ENCODE results near the gene RDH13.
A peak's percentile ranks its signal among the peaks of the same experiment; 100 is the strongest.
"Not testable (repeated sequence)": the region's sequence is repeated elsewhere in the genome, so short reads cannot be mapped to it uniquely, and the experiment has no call there.

Gene RDH13, protein sequence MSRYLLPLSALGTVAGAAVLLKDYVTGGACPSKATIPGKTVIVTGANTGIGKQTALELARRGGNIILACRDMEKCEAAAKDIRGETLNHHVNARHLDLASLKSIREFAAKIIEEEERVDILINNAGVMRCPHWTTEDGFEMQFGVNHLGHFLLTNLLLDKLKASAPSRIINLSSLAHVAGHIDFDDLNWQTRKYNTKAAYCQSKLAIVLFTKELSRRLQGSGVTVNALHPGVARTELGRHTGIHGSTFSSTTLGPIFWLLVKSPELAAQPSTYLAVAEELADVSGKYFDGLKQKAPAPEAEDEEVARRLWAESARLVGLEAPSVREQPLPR

DNA sequence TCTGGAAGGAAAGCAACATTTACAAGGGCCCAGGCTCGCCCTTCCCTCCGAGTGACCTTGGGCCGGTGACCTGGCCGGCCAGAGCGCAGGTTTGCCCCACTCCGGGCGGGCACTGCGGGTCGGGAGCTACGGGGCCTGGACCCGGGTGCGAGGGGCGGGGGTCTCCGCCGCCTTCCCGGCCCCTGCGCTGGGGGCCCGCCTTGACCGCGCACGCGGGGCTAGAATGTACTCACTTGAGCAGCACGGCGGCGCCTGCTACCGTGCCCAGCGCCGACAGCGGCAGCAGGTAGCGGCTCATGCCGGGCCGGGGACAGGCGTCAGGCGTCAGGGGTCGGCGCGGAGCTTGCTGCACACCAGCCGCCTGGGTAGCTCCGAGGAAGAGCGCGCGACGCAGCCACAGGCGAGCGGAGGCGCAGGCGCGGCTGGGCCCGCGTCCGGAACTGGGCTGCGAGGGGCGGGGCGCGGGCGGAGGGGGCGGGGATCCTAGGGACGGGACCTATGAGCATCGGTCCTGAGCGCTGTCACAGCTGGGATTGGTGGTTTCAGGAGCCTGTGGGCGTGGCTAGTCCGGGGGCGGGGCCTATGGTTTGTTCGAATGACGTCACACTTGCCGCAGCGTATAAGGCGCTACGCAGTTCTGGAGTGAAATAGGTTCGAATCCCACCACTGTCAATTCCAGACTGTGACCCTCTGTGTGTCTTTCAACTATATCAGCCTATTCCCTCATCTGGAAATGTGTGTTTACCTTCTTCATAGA, at the start of gene RDH13:
TSS of gene RDH13 (minus strand) at position 414 of the 757 bp plus-strand sequence. CDS start at position 298, 116 bp downstream.
- DNase-seq = peak; percentile 93

GRCh38 chr19:55112246-55112776, 49.4 kb upstream of the RDH13 start:
- DNase-seq = no peak

DNA sequence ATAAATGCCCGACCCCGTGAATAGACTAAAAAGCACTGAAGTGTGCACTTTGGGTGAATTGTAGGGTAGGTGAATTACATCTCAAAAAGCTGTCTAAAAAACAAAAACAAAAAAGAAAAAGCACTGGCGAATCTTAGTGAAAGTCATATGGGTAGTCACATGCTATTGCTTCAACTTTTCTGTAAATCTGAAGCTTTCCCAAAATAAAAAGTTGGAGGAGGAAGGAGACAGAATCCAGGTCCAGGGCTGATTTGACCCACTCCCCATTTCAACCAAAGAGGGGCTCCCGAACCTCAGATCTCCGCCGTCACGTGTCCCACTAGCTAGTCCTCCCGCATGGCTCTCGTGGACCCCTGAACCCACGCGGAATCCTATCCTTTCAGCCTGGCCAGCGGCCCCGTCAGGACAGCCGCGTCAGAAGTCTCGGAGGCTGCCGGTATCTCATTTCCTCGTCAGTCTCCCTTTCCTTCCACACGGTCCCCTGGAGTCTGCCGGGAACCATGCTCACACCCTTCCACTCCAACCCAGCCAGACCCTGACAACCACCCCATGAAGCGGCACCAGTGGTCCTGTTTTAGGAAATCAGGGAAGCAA, 48.4 kb upstream of the RDH13 start:
- DNase-seq = no peak

- no peak for DNase-seq
Measured at GRCh38 chr19:55109527-55110291, 46.8 kb upstream of the RDH13 start.

GRCh38 chr19:55107252-55107651, 44.3 kb upstream of the RDH13 start:
- DNase-seq = not testable (repeated sequence)

GRCh38 chr19:55106591-55106990, 43.6 kb upstream of the RDH13 start:
- no peak for DNase-seq

- no peak for DNase-seq
Measured at GRCh38 chr19:55105237-55105636, 42.3 kb upstream of the RDH13 start.

- no peak for DNase-seq
Measured at GRCh38 chr19:55103190-55103589, 40.2 kb upstream of the RDH13 start.

GRCh38 chr19:55101261-55101660, 38.3 kb upstream of the RDH13 start:
- no peak for DNase-seq

GRCh38 chr19:55099557-55100506, 36.9 kb upstream of the RDH13 start:
- no peak for DNase-seq

- DNase-seq = no peak
Measured at GRCh38 chr19:55098716-55099556, 36.0 kb upstream of the RDH13 start.

GRCh38 chr19:55097864-55098715, 35.1 kb upstream of the RDH13 start:
- DNase-seq = no peak

DNA sequence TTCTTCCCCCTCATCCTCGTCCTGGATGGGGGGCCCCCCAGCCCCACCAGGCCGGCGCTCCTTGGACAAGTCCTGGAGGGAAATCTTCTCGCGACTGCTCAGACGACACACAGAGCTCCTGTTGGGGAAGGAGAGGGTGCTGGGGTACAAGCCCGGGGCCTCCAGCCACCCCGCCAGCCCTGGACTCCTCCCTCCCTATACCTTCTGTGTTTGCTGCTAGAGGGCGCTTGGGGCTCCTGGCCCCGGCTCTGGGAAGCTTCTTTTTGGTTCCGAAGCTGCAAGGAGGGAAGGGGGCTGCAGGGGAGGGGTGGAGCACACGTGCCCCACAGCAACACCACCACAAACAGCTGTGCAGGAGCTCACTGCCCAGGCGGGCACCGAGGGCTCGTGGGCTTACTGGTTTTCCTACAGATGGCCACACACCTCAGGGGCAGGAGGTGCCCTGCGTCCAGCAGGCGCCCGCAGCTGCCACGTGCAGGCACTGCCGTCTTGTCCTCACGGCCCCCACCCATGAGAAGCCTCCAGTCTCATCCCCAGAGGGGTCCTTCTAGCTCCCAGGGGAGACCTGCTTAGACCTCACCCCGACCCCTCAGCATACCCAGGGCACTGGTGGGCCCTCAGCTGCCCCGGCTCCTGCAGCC, 33.2 kb upstream of the RDH13 start:
- DNase-seq = no peak

DNA sequence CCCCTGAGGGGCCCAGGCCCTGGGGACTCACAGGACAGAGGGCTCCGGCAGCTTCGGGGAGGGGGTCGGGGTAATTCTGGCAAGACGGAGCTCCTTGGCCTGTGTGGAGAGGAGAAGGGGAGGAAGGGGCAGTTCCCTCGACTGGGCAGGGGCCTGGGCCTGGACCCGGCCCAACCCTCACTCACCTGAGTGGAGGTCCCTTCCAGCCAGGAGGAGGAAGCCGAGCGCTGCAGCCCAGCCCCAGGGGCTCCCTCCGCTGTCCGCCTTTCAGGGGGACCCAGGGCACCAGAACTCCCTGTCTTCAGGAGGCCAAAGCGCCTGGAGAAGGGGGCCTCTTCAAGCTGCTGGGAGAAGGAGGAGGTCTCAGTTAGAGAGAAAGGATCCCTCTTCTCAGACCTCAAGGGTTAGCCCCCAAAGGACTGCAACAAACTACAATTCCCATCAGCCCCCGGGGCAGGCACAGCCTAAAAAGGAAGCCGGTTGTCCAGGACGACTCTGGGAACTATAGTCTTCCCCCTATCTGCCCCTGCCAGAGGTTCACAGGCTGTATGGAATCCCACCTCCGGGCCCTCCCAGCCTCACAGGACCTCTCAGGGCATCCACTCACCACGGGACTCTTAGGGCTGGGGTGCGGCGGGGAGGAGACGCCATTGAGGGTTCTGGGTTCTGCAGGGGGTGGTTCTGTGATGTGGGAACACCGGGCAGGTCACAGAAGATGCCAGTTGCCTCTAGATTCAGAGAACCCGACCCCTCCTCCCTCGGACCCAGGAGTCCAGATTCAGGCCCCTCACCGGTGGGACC, 32.5 kb upstream of the RDH13 start:
- no peak for DNase-seq

DNA sequence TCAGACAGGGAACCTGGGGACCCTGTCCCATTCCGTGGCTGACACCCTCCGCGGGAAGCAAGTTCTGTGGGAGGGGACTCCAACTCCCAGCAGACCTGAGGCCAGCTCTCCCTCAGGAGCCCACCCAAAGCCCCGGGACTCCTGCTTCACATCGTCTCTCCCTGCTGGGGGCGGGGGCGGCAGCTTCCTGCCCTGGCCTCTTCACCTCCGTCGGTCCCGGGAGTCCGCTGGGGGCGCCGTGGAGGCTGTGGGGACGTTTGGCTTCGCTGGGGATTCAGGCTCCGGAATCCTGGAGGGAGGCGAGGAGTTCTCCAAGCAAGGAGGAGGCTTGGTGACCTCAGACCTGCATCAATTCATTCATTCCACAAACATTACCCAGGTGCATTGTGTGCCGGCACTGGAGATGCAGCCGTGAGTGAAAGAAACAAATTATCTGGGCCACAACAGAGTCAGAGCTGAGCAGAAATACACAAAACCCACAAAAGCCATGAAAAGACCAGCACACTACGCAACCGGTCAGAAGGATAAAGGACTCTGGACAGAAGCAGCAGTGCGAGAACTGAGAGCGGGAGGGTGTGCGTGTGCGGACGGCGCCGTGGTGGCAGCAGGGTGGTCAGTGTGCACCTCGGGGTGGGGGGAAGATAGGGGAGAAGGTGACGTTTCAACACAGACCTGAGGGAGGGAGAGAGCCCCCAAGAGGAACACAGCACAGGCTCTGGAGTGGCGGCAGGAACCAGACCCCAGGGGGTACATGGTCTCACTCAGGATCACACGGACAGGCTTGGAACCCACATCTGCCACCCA, 31.7 kb upstream of the RDH13 start:
- DNase-seq = no peak

- no peak for DNase-seq
Measured at GRCh38 chr19:55092423-55093318, 29.7 kb upstream of the RDH13 start.
